HG03135 (cell line): ENCODE data around the gene JAKMIP3.
A peak's percentile ranks its signal among the peaks of the same experiment; 100 is the strongest.

Source experiments
- ATAC-seq: cut with Tn5 transposase; IDR thresholded peaks from one replicate; pipeline ENCODE4 v1.9.1; 2021; ENCODE audit warnings: mild to moderate bottlenecking, moderate library complexity; ENCODE audit not compliant: unreplicated experiment

JAKMIP3 gene

DNA sequence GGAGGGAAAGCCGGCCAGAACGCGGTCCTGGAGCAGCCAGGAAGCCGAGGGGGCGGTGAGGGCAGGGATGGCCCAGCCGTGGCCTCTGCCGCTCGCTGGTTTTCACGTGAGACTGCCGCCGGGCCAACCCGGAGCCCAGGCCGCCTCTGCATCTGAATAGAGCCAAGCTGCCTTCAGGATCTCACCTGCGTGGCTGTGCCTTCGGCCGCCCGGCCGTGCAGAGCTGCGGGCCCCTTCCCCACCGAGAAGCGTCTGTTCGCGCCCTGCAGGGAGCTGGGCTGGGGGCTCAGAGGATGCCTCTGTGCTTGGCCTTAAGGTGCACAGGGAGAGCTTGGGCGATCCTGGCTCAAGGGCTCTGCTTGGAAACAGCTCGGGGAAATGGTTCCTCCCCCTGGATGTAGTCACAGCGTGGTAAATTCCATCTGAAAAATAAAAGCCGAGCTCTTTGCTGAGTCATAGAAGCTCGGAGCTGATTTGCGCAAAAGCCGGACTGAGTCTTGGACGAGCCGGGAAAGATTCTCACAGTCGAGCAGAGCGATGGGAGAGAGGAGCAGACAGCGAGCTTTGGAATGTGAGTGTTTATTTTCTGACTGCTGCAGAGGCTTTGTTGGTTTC, at the start of gene JAKMIP3:
Gene JAKMIP3 (plus strand): TSS at position 456 of the 615 bp plus-strand sequence. CDS start 38,863 bp downstream, outside the sequence.
- ATAC-seq, result no peak

DNA sequence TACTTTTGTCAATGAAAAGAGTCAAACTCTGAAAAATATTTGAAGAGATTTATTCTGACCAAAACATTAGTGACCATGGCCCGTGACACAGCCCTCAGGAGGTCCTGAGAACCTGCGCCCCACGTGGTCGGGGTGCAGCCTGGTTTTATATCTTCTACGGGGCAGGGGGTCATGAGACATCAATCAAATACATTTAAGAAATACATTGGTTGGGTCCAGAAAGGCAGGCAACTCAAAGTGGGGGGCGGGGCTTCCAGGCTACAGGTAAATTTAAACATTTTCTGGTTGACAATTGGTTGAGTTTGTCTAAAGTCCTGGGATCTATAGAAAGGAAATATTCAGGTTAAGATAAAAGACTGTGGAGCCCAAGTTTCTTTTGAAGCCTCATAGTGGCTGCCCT, 49.2 kb upstream of the JAKMIP3 start:
- ATAC-seq, result no peak

DNA sequence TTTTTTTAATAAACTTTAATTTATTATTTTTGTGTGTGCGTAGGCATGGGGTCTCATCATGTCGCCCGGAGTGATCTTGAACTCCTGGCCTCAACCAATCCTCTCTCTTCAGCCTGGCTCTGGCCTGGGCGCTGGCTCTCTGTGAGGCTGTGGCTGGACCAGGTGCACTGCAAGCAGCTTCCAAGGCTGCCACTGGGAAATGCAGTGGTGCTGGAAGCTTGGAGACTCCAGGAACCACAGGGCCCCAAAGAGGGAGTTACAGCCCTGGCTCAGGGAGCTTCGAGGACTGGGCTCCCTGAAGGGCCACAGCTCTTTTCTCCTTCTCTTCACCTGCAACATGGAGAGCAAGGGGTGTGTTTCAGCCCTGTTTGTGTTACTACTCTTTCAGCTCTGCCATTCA, 47.3 kb upstream of the JAKMIP3 start:
- no peak for ATAC-seq

- ATAC-seq, result no peak
Measured at GRCh38 chr10:132019366-132019765, 46.4 kb upstream of the JAKMIP3 start.

DNA sequence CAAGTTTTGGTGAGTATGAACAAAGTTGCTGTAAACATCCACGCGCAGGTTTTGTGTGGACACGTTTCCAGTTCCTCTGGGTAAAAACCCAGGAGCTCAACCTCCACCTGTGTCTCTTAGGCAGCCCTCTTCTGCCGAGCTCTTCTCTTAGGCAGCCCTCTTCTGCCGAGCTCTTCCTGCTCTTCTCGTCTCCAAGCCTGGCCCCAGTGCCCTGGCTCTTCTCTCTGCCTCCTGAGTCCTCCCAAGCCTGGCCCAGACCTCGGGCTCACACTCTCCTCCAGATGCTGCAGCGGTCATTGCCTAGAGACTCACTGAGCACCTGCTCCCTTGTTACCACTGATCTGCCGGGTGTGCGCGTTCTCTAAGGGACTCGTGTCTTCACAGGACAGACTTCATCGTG, 45.3 kb upstream of the JAKMIP3 start:
- ATAC-seq, result no peak

DNA sequence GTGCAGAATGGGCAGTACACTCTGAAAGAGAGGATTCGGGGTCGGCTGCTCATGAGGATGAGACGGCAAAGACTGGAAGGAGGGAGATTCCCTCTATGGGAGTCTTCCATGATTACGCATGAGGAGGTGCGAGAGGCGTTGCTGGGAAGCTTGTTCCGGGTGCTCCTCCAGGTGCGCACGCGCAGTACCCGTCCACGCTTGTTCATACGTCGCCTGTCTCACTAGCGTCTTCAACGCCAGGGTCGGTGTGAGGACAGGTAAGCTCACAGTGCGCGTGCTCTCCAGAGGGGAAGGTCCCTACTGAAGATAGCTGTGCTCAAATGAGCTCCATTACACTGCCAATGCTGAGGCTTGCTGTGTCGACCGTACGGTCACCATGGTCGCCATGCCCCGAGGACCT, 44.7 kb upstream of the JAKMIP3 start:
- ATAC-seq, result no peak

DNA sequence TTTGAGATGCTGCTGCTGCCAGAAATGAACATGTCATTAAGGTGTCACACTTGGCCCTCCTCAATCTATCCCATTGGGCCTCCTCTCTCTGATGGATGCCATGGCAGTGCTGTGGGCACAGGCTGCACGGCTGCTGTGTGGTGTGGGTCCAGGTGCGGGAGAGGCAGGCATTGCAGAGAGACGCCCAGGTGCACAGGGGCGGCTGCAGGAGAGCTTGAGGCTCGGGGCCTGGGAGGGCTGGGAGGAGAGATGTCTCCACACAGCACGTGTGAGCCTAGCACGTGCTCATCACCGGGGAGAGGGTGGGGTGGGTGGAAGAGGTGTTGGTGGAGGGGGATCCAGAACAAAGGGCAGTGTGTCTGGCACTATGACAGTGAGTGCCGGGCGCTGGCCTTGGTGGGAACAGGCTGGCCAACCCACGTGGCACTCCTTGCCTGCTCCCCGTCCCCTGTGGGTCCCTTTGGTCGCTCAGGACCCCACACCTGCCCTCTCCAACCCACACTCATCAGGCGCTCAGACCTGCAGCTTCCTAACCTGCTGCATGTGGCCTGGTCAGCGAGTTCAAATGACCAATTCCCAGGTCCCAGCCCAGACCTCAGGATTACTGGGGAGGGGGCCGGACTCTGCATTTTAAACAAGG, 44.1 kb upstream of the JAKMIP3 start:
- no peak for ATAC-seq

- ATAC-seq, result no peak
Measured at GRCh38 chr10:132022241-132022640, 43.5 kb upstream of the JAKMIP3 start.

DNA sequence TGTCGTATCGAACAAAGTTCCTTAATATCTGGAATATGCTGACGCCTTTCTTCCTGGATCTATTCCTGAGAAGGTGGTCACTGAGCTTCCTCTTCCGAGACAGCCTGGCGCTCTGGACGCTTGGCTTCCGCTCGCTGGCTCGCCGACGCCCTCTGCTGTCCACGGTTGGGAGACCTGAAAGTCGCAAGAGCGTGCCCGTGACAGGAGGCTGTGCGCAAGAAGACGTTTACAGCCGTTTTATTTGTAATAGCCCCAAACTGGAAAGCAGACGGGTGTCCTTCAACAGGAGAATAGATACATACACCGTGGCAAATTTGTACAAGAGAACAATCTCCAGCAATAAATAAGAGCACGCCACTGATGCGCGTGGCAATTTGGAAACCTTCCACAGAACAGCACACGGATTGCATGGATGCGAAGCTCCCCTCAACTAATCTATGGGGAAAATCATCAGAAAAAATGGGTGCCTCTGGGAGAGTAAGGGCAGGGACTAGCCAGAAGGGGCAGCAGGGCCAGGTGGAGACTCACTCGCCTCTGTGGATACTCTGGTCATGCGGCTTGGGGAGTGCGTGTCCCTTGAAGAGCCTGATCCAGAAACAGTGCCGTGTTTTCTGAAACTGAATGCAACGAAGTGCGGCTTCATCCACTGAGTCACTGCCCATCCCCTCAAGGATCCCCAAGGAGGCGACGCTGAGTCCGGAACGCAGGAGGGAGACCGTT, 42.5 kb upstream of the JAKMIP3 start:
- peak; percentile 69 for ATAC-seq

GRCh38 chr10:132027423-132027983, 38.2 kb upstream of the JAKMIP3 start:
- no peak for ATAC-seq

DNA sequence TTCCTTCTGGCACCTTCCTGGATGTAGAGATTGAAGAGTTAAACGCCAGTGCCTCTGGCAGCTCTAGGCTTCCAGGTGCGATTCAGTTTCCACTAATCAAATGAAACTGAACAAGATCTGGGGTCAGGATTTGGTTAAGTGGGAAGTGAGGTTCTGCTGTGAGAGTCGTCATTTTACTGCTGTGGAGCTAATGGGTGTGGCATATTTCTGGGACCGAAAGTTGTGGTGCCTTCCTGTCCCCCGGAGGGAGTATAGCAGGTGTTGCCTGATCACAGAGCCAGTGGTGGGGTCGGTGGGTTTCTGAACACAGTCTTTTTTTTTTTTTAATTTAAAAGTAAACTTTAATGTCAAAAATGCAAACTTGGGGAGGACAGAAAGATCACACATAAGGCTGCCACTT, 37.0 kb upstream of the JAKMIP3 start:
- ATAC-seq, result no peak

DNA sequence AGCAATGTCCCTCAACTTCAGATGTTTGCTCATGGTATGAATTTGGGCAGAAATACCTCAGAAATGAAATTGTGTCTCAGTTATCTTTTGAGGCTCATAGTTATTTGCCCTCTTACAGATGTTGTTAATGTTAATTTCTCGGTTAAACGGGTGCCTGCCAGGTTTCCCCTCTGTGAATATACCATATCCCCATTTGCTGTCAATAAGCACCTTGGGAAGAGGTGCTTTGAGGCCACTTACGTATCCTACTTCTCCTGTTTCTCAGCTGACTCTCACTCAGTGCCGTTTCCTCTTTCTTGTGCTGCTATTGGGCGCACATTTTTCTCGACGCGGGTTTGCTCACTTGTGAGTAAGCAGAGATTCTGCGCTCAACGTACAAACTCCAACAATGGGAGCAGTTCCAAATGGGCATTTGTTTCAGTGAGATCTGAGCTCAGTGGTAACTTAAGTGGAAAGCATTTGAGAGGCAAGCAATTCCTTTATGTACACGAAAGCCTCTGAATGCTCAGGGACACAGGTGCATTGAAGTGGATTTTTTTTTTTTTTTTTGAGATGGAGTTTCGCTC, 34.8 kb upstream of the JAKMIP3 start:
- no peak for ATAC-seq

DNA sequence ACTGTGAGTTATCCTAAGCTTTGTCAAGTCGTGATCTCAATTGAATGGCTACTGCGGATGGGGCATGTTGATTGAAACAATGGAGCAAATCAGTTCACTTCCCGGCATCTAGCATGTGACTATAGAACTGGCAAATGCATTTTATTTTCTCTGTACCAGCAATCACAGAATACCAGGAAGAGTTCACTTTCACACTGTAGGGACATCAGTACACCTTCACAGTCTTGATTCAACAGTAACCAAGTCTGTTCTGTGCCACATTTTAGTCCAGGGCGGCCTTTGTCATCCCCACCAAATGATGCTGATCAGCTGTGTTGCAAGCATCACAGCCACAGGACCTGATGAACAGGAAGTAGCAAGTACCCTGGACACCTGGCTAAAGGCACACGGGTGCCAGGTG, 32.1 kb upstream of the JAKMIP3 start:
- no peak for ATAC-seq

DNA sequence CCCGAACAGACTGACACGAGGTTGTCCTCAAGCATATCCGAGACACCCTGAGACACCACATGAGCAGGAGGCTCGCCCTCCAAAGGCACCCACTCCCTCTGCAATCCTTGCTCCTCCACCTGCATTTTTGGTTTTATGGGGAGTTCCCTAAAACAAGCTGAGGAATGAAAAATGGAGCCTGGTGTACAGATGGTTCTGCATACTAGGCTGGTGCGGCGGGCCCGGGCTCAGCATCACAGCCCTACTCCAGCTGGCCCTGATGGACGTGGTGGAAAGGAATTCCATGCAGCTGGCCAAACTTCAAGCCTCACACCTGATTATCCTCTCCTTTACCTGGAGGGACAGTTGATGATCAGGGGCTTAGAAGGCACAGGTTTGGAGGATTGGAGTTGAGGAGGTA, 30.3 kb upstream of the JAKMIP3 start:
- no peak for ATAC-seq

GRCh38 chr10:132036153-132036886, 29.4 kb upstream of the JAKMIP3 start:
- ATAC-seq, result no peak

- ATAC-seq, result no peak
Measured at GRCh38 chr10:132036887-132037675, 28.7 kb upstream of the JAKMIP3 start.

DNA sequence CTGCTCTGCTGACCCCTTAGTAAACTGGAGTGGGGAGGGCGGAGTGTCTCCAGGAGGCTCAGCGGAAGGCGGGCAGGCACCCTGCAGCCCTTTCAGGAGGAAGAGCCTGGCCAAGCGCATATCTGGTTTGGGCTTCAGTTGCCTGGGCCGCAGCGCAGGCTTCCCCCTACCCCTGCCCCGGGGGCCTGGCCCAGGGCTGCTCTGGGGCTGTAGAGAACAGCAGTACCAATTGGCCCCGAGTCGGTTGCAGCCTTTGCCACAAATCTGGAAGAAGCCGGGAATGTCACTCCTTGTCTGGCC, 28.1 kb upstream of the JAKMIP3 start:
- ATAC-seq, result no peak

DNA sequence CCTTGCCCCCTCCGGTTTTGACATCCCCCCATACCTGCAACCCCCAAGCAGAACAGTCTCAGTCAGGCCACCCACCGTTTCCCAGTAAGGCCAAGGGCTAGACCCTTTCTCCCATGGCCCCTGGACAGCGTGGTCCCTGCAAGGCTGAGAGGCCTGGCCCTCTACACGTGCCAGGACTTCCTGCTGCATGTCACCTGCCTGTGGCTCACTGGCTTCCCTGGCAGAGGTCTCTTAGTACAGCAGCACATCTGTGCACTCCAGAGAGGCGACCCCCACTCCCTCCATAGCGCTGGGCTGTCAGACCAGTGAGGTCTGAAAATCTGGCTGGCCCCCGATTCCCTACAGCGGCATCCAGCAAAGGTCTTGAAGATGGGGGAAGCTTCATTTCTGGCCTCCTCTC, 26.4 kb upstream of the JAKMIP3 start:
- ATAC-seq, result no peak

- no peak for ATAC-seq
Measured at GRCh38 chr10:132040046-132040445, 25.7 kb upstream of the JAKMIP3 start.

GRCh38 chr10:132041340-132041739, 24.4 kb upstream of the JAKMIP3 start:
- no peak for ATAC-seq
